HG03280 (cell line): ENCODE results near the gene MAP3K3.

Experiments
- ATAC-seq: cut with Tn5 transposase; IDR thresholded peaks from one replicate; pipeline ENCODE4 v1.9.1; 2021; ENCODE audit warnings: mild to moderate bottlenecking, moderate library complexity; ENCODE audit not compliant: unreplicated experiment

MAP3K3 gene

GRCh38 chr17:63621684-63622573, at the start of gene MAP3K3:
MAP3K3 (plus strand) TSS chr17:63622417; CDS start chr17:63622760, 343 bp downstream.
- peak; percentile 90 for ATAC-seq

DNA sequence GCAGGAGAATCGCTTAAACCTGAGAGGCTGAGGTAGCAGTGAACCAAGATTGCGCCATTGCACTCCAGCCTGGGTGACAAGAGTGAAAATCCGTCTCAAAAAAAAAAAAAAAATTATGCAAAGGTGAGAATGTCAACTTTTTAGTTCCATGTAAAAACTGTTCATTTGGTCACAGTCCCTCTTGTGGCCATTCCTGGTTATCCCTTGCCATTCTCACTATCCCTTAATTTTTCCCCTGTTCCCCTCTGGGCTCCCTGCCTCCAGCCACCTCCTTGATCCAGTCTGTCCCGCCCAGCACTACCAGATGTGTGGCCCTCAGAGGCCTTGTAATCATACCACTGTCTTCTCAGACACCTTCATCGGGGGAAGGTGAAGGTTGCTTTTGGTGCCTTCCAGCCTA, 48.6 kb upstream of the MAP3K3 start:
- ATAC-seq = no peak

DNA sequence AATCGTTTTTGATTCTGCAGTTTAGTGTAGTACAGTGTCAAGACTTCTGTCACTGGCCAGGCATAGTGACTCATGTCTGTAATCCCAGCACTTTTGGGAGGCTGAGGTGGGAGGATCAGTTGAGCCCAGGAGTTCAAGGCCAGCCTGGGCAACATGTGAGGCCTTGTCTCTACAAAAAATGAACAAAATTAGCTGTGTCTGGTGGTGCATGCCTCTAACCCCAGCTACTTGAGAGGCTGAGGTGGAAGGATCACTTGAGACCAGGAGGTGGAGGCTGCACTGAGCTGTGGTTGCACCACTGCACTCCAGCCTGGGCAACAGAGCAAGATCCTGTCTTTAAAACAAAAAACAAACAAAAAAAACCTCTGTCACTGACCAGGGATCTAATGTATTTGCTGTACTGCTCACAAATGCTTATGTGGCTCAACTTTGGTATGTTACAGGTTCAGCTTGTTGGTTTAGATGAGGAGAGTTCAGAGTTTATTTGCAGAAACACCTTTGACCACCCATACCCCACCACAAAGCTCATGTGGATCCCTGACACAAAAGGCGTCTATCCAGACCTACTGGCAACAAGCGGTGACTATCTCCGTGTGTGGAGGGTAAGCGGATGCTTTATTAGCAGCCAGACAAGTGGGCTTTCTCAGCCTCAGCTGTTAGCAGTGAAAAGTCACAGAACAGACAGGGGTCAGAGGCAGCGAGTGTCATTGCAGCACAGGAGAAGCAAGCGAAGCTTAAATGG, 44.0 kb upstream of the MAP3K3 start:
- no peak for ATAC-seq

- ATAC-seq = no peak
Measured at GRCh38 chr17:63578769-63579111, 43.5 kb upstream of the MAP3K3 start.

GRCh38 chr17:63579633-63580032, 42.6 kb upstream of the MAP3K3 start:
- no peak for ATAC-seq

- ATAC-seq = no peak
Measured at GRCh38 chr17:63587770-63588169, 34.4 kb upstream of the MAP3K3 start.

GRCh38 chr17:63588797-63589196, 33.4 kb upstream of the MAP3K3 start:
- ATAC-seq = no peak

GRCh38 chr17:63589646-63590045, 32.6 kb upstream of the MAP3K3 start:
- ATAC-seq = no peak

DNA sequence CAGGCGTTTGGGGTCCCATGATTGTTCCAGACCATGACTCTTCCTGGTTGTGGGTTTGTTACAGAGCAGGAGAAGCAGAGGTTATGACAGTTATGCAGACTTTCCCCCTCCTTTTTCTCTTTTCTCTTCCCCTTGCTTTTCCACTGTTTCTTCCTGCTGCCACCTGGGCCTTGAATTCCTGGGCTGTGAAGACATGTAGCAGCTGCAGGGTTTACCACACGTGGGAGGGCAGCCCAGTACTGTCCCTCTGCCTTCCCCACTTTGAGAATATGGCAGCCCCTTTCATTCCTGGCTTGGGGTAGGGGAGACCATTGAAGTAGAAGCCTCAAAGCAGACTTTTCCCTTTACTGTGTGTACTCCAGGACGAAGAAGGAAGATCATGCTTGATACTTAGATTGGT, 29.4 kb upstream of the MAP3K3 start:
- ATAC-seq = no peak

DNA sequence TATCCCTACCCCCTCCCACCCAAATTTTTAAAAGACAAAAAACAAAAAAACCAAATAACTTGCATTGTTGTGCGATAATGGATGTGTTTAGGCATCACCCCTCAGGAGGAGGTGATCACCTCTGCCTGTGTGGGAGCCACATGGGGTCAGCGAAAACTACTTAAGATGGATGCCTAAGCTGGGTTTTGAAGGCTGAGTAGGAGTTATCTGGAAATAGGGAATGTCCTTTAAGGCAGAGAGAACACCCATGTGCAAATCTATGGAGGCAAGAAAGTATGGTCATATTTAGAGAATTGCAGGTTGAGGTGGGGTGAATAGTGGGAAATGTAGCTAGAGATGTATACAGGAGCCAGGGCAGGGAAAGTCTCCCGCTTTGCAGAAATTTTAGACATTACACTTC, 27.1 kb upstream of the MAP3K3 start:
- ATAC-seq = no peak

DNA sequence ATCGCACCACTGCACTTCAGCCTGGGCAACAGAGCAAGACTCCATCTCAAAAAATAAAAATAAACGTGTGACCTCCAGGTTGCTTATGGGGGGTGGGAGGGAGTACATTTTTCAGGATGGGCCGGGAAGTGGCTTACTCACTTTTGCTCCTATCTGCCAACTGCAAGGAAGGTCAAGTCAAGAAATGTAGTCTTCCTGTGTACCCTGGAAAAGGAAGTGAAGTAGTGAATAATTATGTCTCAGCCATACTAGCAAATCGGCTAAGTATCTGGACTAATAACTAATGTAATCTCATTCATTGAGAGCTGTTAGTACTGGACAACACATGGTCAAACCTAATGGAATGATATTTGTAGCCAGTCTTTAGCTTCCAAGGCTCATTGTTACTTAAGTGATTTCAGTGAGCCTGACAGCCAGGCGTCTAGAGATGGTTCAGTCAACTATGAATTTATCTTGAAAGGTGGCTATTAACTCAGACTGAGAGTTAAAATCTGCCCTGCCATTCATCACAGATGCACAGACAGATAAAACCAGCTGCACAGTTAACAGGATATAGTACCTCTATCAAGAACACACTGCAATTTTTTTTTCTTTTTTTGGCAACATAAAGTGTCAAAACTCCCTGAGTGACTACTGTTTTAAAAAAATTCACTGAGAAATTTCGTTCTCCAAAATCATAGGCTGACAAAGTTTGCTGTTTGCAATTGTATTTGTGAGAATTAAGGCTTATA, 25.2 kb upstream of the MAP3K3 start:
- no peak for ATAC-seq

DNA sequence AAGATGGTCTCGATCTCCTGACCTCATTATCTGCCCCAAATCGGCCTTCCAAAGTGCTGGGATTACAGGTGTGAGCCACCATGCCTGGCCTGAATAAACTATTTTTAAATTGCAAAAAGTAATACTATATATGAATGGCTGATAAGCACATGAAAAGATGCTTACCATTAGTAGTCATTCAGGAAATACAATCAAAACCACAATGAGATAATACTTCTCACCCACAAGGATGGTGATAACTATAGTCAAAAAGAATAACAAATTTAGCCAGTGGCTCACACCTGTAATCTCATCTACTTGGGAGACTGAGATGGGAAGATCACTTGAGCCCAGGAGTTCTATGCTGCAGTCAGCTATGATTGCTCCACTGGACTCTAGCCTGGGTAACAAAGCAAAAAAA, 23.9 kb upstream of the MAP3K3 start:
- no peak for ATAC-seq

- ATAC-seq = peak; percentile 84
Measured at GRCh38 chr17:63600569-63601438, 21.4 kb upstream of the MAP3K3 start, which contains the start of gene TACO1. TACO1 (plus strand) TSS chr17:63600895; CDS start chr17:63601084, 189 bp downstream.

- ATAC-seq = no peak
Measured at GRCh38 chr17:63601439-63602371, 20.5 kb upstream of the MAP3K3 start.

GRCh38 chr17:63609816-63610573, 12.2 kb upstream of the MAP3K3 start:
- ATAC-seq = no peak

GRCh38 chr17:63610854-63611253, 11.4 kb upstream of the MAP3K3 start:
- no peak for ATAC-seq

GRCh38 chr17:63611354-63611753, 10.9 kb upstream of the MAP3K3 start:
- no peak for ATAC-seq

DNA sequence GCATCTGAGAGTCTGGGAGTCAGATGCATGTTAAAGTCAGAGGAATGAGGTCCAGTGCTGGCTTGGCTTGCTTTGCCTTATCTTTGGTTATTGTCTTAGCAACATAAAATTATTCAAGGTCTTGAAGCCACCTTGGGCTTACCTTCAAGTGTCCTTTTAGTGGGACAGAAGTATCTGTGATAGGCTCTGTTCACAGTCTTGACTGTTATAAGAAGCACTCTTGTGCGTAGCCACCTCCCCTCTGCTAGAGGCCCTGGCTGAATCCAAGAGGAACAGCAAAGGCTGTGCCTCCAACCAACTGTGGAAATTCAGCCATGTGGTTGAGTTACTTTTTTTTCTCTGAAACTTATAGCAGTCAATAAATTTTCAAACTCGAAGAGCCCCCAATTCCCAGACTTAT, 8.6 kb upstream of the MAP3K3 start:
- no peak for ATAC-seq

DNA sequence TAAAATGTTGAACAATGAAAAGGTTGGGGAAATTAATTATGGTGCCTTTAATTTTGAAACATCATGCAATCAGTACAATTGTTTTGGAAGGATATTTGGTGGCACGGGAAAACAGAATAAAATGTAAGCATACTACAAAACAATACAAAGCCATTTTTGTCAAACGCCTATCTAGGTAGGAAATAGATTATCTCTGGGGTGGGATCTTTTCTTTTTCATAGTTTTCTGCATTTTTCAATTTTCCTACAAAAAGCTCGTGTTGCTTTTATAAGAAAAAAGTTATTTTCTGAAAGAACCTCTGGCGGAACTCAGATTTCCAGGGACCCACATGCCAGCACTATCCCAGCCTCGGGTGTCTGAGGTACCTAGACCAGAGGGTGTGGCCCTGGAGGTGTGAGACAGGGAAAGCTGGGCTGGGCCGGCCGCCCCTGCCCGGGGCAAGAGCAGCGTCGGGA, 961 bp upstream of the MAP3K3 start:
- no peak for ATAC-seq
